Colonic mucosa (tissue), 4 donors: ENCODE data around the gene DLX4. TPM values are rescaled to one million over a fixed set of nuclear protein-coding genes. Genes with fewer than 3 reads are reported as not detected.

Source experiments
- DNase-seq: peaks from one replicate; pipeline ENCODE4 v3.0.0-alpha.2; 2020
- H3K27ac ChIP-seq: fragments of 200-600 bp; one replicate; pipeline ENCODE4 v1.8.0; 2021
- H3K27me3 ChIP-seq: fragments of 200-600 bp; one replicate; pipeline ENCODE4 v1.8.0; 2021
- H3K36me3 ChIP-seq: fragments of 200-600 bp; one replicate; pipeline ENCODE4 v1.8.0; 2021
- H3K4me1 ChIP-seq: fragments of 200-600 bp; one replicate; pipeline ENCODE4 v1.8.0; 2021; ENCODE audit warnings: mild to moderate bottlenecking
- H3K4me3 ChIP-seq: fragments of 200-600 bp; one replicate; pipeline ENCODE4 v1.8.0; 2021
- H3K9ac ChIP-seq, 2 donors: one replicate each; pipeline ENCODE4 v1.7.0; 2013; ENCODE audit warnings: control low read depth in 2 of 2, low read depth in 2 of 2, low read length in 2 of 2
- H3K9me3 ChIP-seq: fragments of 200-600 bp; one replicate; pipeline ENCODE4 v1.8.0; 2021
- intact Hi-C: fragments of 100-400 bp; cut with DNase I; formaldehyde crosslinking; loops from one replicate; pipeline ENCODE4 v1.14.1; 2022
- total RNA-seq, 2 donors: library from RNA; stranded (reverse); fragmentation: NEBNext Ultra II Directional in 1 of 2; extraction: Animal tissue kit (Norgen Biotek cat#: 25700) in 1 of 2; gene quantifications; one replicate each; pipeline ENCODE4 v1.2.1, GENCODE V29; 2021
- TF ChIP-seq, protein P1 (sequence below): fragments of 200-600 bp; IDR thresholded peaks from one replicate; pipeline ENCODE4 v1.8.0; 2022; ENCODE audit warnings: antibody characterized with exemption, mild to moderate bottlenecking
- donor health status: healthy.
- donor health status: DM: no; HTN: no; CAD: no.
- donor health status: DM: no; HTN: no; CAD: no.

Gene DLX4
- total RNA-seq, 2 donors from 2014 or later, result 0.49 TPM; not detected in 1

GRCh38 chr17:49925921-49926320 is 43.1 kb upstream of the DLX4 start:
- H3K9me3 ChIP-seq, result no peaks in the 10 kb centered on the region
- TF ChIP-seq, protein P1, sequence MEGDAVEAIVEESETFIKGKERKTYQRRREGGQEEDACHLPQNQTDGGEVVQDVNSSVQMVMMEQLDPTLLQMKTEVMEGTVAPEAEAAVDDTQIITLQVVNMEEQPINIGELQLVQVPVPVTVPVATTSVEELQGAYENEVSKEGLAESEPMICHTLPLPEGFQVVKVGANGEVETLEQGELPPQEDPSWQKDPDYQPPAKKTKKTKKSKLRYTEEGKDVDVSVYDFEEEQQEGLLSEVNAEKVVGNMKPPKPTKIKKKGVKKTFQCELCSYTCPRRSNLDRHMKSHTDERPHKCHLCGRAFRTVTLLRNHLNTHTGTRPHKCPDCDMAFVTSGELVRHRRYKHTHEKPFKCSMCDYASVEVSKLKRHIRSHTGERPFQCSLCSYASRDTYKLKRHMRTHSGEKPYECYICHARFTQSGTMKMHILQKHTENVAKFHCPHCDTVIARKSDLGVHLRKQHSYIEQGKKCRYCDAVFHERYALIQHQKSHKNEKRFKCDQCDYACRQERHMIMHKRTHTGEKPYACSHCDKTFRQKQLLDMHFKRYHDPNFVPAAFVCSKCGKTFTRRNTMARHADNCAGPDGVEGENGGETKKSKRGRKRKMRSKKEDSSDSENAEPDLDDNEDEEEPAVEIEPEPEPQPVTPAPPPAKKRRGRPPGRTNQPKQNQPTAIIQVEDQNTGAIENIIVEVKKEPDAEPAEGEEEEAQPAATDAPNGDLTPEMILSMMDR, result no peak
- no peak overlapping the region for H3K9ac ChIP-seq
- no peaks in the 10 kb centered on the region for H3K27me3 ChIP-seq
- no peak overlapping the region for H3K4me3 ChIP-seq
- H3K36me3 ChIP-seq, result no peaks in the 10 kb centered on the region
- no peaks in the 10 kb centered on the region for H3K4me1 ChIP-seq
- H3K27ac ChIP-seq, result no peak overlapping the region
- DNase-seq, result no peak
- intact Hi-C loops, result no loop called here

DNA sequence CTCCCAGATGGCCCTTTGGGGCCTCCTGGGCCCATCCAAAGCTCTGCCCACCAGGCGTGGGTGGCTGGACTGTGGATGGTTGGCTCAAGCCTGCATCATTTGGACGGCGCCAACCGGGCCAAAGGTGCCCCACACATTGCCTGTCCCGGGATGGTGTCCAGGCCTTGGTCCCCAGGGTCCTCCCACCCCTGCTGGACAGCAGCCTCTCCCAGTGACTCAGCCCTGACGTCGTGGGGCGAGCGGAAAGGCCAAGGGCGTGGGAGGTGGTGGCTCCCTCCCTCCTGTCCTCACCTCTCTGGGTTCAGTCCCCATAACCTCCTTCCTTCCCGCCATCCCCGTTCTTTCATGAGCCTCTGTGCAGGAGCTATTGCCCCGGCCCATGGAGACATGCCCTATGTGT is 42.1 kb upstream of the DLX4 start:
- intact Hi-C loops, result no loop called here
- H3K36me3 ChIP-seq, result no peaks in the 10 kb centered on the region
- no peaks in the 10 kb centered on the region for H3K27me3 ChIP-seq
- no peaks in the 10 kb centered on the region for H3K4me1 ChIP-seq
- TF ChIP-seq, protein P1, result no peak
- H3K27ac ChIP-seq, result no peak overlapping the region
- no peak overlapping the region for H3K9ac ChIP-seq
- H3K9me3 ChIP-seq, result no peaks in the 10 kb centered on the region
- no peak for DNase-seq
- H3K4me3 ChIP-seq, result no peak overlapping the region

GRCh38 chr17:49928126-49928800 is 40.7 kb upstream of the DLX4 start:
- no peak for DNase-seq
- H3K4me3 ChIP-seq, result no peak overlapping the region
- TF ChIP-seq, protein P1, result no peak
- no peaks in the 10 kb centered on the region for H3K36me3 ChIP-seq
- no peak overlapping the region for H3K27ac ChIP-seq
- H3K9ac ChIP-seq, result no peak overlapping the region
- intact Hi-C loops, result no loop called here
- no peaks in the 10 kb centered on the region for H3K27me3 ChIP-seq
- no peaks in the 10 kb centered on the region for H3K9me3 ChIP-seq
- no peaks in the 10 kb centered on the region for H3K4me1 ChIP-seq

DNA sequence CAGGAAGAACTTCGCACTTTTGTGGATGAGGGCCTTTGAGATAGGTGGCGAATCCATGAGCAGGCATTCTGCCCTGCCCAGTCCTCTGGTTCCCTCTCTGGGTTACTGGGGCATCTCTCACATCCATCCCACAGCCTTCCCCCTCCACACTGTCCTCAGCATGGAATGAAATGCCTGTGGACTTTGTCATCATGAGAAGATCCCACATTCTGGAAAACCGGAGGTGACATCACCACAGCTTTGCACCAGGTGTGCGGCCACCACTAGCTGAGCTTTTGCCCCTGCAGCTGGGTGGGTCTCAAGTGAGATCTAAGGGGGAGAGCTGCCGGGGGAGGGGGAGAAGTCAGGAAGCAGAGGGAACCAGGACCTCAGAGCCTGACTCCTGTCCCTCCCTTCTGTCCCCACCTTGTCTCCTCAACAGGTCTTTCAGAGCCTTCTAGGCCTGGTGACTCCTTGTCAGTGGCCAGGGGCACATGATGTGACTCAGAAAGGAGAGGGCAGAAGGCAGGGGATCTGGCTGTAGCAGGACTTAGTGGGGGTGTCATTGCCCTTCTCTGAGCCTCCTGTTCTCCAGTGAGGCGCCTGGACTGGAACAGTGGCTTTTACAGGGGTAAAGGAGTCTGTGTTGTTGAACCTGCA is 40.0 kb upstream of the DLX4 start:
- H3K9ac ChIP-seq, result no peak overlapping the region
- no peaks in the 10 kb centered on the region for H3K4me1 ChIP-seq
- no peaks in the 10 kb centered on the region for H3K36me3 ChIP-seq
- no peak for DNase-seq
- intact Hi-C loops, result no loop called here
- TF ChIP-seq, protein P1, result no peak
- no peaks in the 10 kb centered on the region for H3K27me3 ChIP-seq
- H3K9me3 ChIP-seq, result no peaks in the 10 kb centered on the region
- H3K27ac ChIP-seq, result no peak overlapping the region
- no peak overlapping the region for H3K4me3 ChIP-seq

GRCh38 chr17:49930880-49931279 is 38.1 kb upstream of the DLX4 start:
- TF ChIP-seq, protein P1, result no peak
- Histone ChIP-seq H3K36me3 (no peaks in the 10 kb centered on the region), H3K4me3 (no peak overlapping the region), H3K27ac (no peak overlapping the region), H3K4me1 (no peaks in the 10 kb centered on the region), H3K27me3 (no peaks in the 10 kb centered on the region), H3K9me3 (no peaks in the 10 kb centered on the region), H3K9ac (no peak overlapping the region)
- intact Hi-C loops, result no loop called here
- no peak for DNase-seq
